ENCODE data around the gene TNFSF13. TPM values are rescaled to one million over a fixed set of nuclear protein-coding genes. Genes with fewer than 3 reads are reported as not detected.

TNFSF13 gene
- total RNA-seq, 1 donor from 2014 or later, result 3.7 TPM

- no peak for FAIRE-seq
- no peak for TF ChIP-seq CTCF (IDR thresholded peaks at IDR 0.05; ENCODE audit: insufficient read depth, low read length, severe bottlenecking)
- H3K36me3 ChIP-seq (ENCODE audit: control insufficient read depth, insufficient read depth, low read length), result peaks cover 41% of the 10 kb centered on the region
Observed at GRCh38 chr17:7512824-7513540, 45.6 kb upstream of the TNFSF13 start.

GRCh38 chr17:7513850-7514419, 44.6 kb upstream of the TNFSF13 start:
- DNase-seq (ENCODE audit: low read depth) (no peak), FAIRE-seq (no peak)
- TF ChIP-seq CTCF (IDR thresholded peaks at IDR 0.05; ENCODE audit: insufficient read depth, low read length, severe bottlenecking), result no peak
- Histone ChIP-seq H3K4me3 (ENCODE audit: low read depth, low read length) (no peak overlapping the region), H3K36me3 (ENCODE audit: control insufficient read depth, insufficient read depth, low read length) (peaks cover 33% of the 10 kb centered on the region), H3K27me3 (ENCODE audit: control insufficient read depth, insufficient read depth, low read length) (no peaks in the 10 kb centered on the region)

More at GRCh38 chr17:7512824-7513540, 45.6 kb upstream of the TNFSF13 start:
- Histone ChIP-seq H3K27me3 (ENCODE audit: control insufficient read depth, insufficient read depth, low read length) (no peaks in the 10 kb centered on the region), H3K4me3 (ENCODE audit: low read depth, low read length) (no peak overlapping the region)
- DNase-seq (ENCODE audit: low read depth), result no peak

GRCh38 chr17:7515911-7516610, 42.5 kb upstream of the TNFSF13 start:
- peaks cover 20% of the 10 kb centered on the region for H3K36me3 ChIP-seq (ENCODE audit: control insufficient read depth, insufficient read depth, low read length)
- no peak for DNase-seq (ENCODE audit: low read depth)
- no peak overlapping the region for H3K4me3 ChIP-seq (ENCODE audit: low read depth, low read length)
- TF ChIP-seq CTCF (IDR thresholded peaks at IDR 0.05; ENCODE audit: insufficient read depth, low read length, severe bottlenecking), result no peak
- no peaks in the 10 kb centered on the region for H3K27me3 ChIP-seq (ENCODE audit: control insufficient read depth, insufficient read depth, low read length)
- no peak for FAIRE-seq

- Histone ChIP-seq H3K4me3 (ENCODE audit: low read depth, low read length) (no peak overlapping the region), H3K36me3 (ENCODE audit: control insufficient read depth, insufficient read depth, low read length) (no peaks in the 10 kb centered on the region), H3K27me3 (ENCODE audit: control insufficient read depth, insufficient read depth, low read length) (no peaks in the 10 kb centered on the region)
- peak; percentile 10 for TF ChIP-seq CTCF (IDR thresholded peaks at IDR 0.05; ENCODE audit: insufficient read depth, low read length, severe bottlenecking)
- FAIRE-seq (no peak), DNase-seq (ENCODE audit: low read depth) (no peak)
Observed at GRCh38 chr17:7523033-7523432, 35.5 kb upstream of the TNFSF13 start.

- Histone ChIP-seq H3K4me3 (ENCODE audit: low read depth, low read length) (no peak overlapping the region), H3K27me3 (ENCODE audit: control insufficient read depth, insufficient read depth, low read length) (no peaks in the 10 kb centered on the region), H3K36me3 (ENCODE audit: control insufficient read depth, insufficient read depth, low read length) (no peaks in the 10 kb centered on the region)
- FAIRE-seq (no peak), DNase-seq (ENCODE audit: low read depth) (no peak)
- TF ChIP-seq CTCF (IDR thresholded peaks at IDR 0.05; ENCODE audit: insufficient read depth, low read length, severe bottlenecking), result no peak
Observed at GRCh38 chr17:7528842-7529241, 29.7 kb upstream of the TNFSF13 start.

All from bronchial epithelial cell (primary cell).